Smooth muscle cell (in vitro differentiated cells): ENCODE measurements around the gene CPLX1. TPM values are rescaled to one million over a fixed set of nuclear protein-coding genes. Genes with fewer than 3 reads are reported as not detected.

Experiments used
- DNase-seq: peaks from one replicate; lab custom pipeline; 2025; ENCODE audit not compliant: unreplicated experiment; lab: John Stamatoyannopoulos, UW
- H2AFZ ChIP-seq: fragments of 200-600 bp; sonication (generic); 2 replicates; pipeline ENCODE4 v1.6.0; 2016; ENCODE audit warnings: antibody characterized with exemption, low read depth, mild to moderate bottlenecking
- H3F3A ChIP-seq: fragments of 200-600 bp; sonication (generic); 2 replicates; pipeline ENCODE4 v1.6.0; 2017; ENCODE audit warnings: antibody characterized with exemption, low read depth
- H3K27ac ChIP-seq: fragments of 200-600 bp; sonication (generic); 2 replicates; pipeline ENCODE4 v1.5.1; 2016; ENCODE audit warnings: low read depth, mild to moderate bottlenecking
- H3K27me3 ChIP-seq: fragments of 200-600 bp; sonication (generic); 2 replicates; pipeline ENCODE4 v1.6.1; 2016; ENCODE audit warnings: low read depth, mild to moderate bottlenecking
- H3K36me3 ChIP-seq: fragments of 200-600 bp; sonication (generic); 2 replicates; pipeline ENCODE4 v1.5.1; 2016; ENCODE audit warnings: low read depth
- H3K4me1 ChIP-seq: fragments of 200-600 bp; sonication (generic); 2 replicates; pipeline ENCODE4 v1.5.1; 2016; ENCODE audit warnings: low read depth
- H3K4me2 ChIP-seq: fragments of 200-600 bp; sonication (generic); 2 replicates; pipeline ENCODE4 v1.6.0; 2016; ENCODE audit warnings: mild to moderate bottlenecking
- H3K4me3 ChIP-seq: fragments of 200-600 bp; sonication (generic); 2 replicates; pipeline ENCODE4 v1.5.1; 2016; ENCODE audit warnings: mild to moderate bottlenecking
- H3K79me2 ChIP-seq: fragments of 200-600 bp; sonication (generic); 2 replicates; pipeline ENCODE4 v1.6.0; 2016; ENCODE audit warnings: low read depth, mild to moderate bottlenecking
- H3K9ac ChIP-seq: fragments of 200-600 bp; sonication (generic); 2 replicates; pipeline ENCODE4 v1.6.0; 2016; ENCODE audit warnings: low read depth
- H3K9me3 ChIP-seq: fragments of 200-600 bp; sonication (generic); replicated peaks from 2 replicates; pipeline ENCODE4 v1.5.1; 2016; ENCODE audit warnings: low read depth
- H4K20me1 ChIP-seq: fragments of 200-600 bp; sonication (generic); 2 replicates; pipeline ENCODE4 v1.6.0; 2016; ENCODE audit warnings: low read depth
- WGBS: methylation state at CpG from one replicate; pipeline ENCODE4 v1.1.7; 2016; ENCODE audit warnings: low lambda C conversion rate; 5-methylcytosine and 5-hydroxymethylcytosine counted together
- polyA plus RNA-seq: library from polyadenylated mRNA; unstranded; fragments of >200 nt; fragmentation: Nextera tagmentation; extraction: Ambion mirVana; gene quantifications from 2 replicates; pipeline ENCODE4 v1.2.1, GENCODE V29; 2016
- total RNA-seq: library from RNA; depleted of rRNA; stranded (reverse); fragments of >200 nt; gene quantifications from 2 replicates; pipeline ENCODE4 v1.2.3, GENCODE V29; 2014
- TF ChIP-seq, protein P1 (sequence below): fragments of 200-600 bp; sonication (generic); IDR thresholded peaks from 2 replicates; pipeline ENCODE4 v1.5.1; 2017; ENCODE audit warnings: borderline replicate concordance, mild to moderate bottlenecking, antibody characterized with exemption; ENCODE audit not compliant: insufficient read depth, poor library complexity, severe bottlenecking

Gene CPLX1
- total and polyA plus RNA-seq, 2 experiments from 2014 or later: not detected

DNA sequence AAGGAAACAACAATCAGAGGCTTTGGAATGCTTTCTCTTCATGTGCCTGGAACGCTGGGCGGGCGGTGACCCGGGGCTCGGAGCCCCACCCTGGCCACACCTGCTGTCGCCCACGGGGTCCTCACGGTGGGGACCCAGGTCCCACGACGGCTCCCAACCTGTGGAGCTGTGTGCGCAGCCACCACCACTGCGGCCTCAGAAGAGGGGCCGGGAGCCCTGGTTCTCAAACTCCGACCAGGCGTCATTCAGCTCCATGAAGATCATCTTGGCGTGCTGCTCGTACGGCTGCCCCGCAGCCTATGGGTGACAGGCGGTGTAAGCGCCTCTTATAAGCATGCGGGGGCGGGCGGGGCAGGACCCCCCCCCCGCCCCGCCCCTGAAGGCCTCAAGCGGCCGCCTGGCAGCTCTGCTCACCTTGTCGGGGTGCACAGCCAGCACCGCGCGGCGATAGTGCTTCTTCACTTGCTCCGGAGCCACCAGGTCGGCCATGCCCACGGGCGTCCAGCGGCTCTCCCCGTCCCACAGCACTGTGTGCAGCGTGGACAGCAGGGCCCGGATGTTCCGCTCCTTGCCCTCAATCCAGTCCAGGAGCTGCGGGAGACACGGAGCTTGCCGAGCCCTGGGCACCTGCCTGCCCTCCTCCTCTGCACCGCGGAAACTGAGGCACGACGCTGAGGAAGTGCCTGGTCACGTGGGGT lies 23.7 kb upstream of the CPLX1 start:
- Histone ChIP-seq H3K4me2 (no peak overlapping the region), H3K4me3 (no peak overlapping the region), H3K27ac (no peak overlapping the region), H3F3A (no peaks in the 10 kb centered on the region), H4K20me1 (no peaks in the 10 kb centered on the region), H3K36me3 (no peaks in the 10 kb centered on the region), H2AFZ (no peak overlapping the region), H3K9me3 (no peaks in the 10 kb centered on the region), H3K9ac (no peak overlapping the region), H3K27me3 (no peaks in the 10 kb centered on the region), H3K4me1 (no peaks in the 10 kb centered on the region), H3K79me2 (no peaks in the 10 kb centered on the region)
- 96% methylated on average over 37 of the region's 50 CpGs for WGBS
- TF ChIP-seq, protein P1, sequence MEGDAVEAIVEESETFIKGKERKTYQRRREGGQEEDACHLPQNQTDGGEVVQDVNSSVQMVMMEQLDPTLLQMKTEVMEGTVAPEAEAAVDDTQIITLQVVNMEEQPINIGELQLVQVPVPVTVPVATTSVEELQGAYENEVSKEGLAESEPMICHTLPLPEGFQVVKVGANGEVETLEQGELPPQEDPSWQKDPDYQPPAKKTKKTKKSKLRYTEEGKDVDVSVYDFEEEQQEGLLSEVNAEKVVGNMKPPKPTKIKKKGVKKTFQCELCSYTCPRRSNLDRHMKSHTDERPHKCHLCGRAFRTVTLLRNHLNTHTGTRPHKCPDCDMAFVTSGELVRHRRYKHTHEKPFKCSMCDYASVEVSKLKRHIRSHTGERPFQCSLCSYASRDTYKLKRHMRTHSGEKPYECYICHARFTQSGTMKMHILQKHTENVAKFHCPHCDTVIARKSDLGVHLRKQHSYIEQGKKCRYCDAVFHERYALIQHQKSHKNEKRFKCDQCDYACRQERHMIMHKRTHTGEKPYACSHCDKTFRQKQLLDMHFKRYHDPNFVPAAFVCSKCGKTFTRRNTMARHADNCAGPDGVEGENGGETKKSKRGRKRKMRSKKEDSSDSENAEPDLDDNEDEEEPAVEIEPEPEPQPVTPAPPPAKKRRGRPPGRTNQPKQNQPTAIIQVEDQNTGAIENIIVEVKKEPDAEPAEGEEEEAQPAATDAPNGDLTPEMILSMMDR: no peak
- DNase-seq: no peak

DNA sequence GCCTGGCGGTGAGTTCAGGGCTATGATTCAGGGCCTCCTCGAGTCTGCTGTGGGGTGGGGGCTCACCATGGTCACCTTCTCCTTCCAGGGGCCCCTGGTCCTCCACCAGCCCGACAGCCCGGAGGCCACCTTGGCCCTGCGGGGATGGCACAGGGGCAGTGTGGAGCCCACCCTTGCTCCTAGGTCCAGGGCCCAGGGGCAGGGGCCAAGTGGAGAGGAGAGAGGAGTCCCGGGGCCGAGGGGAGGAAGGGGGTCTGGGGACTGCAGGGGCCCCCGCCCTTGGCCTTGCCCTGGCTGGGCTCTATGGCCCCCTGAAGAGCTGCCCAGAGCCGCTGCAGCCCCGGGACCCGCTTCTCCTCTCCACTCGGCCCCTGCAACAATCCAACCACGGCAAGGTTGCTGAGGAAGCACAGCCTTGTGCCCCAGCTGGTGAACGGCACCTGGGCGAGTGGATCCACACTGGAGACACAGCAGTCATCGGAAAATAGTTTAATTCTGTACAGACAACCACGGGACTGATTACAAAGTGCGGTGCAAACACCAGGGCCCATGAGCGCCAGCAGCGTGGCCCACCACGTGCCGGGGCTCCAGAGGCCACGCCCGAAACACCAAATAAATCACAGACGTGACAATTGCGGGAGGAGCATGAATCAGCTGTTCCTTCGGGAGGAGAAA lies 23.0 kb upstream of the CPLX1 start:
- no peak for DNase-seq
- H3F3A ChIP-seq: no peaks in the 10 kb centered on the region
- 95% methylated on average over 25 of the region's 27 CpGs for WGBS
- H3K9ac ChIP-seq: no peak overlapping the region
- no peaks in the 10 kb centered on the region for H3K36me3 ChIP-seq
- H3K27ac ChIP-seq: no peak overlapping the region
- no peaks in the 10 kb centered on the region for H3K9me3 ChIP-seq
- no peaks in the 10 kb centered on the region for H4K20me1 ChIP-seq
- TF ChIP-seq, protein P1: no peak
- no peak overlapping the region for H3K4me2 ChIP-seq
- H2AFZ ChIP-seq: no peak overlapping the region
- no peak overlapping the region for H3K4me3 ChIP-seq
- no peaks in the 10 kb centered on the region for H3K4me1 ChIP-seq
- no peaks in the 10 kb centered on the region for H3K27me3 ChIP-seq
- H3K79me2 ChIP-seq: no peaks in the 10 kb centered on the region

DNA sequence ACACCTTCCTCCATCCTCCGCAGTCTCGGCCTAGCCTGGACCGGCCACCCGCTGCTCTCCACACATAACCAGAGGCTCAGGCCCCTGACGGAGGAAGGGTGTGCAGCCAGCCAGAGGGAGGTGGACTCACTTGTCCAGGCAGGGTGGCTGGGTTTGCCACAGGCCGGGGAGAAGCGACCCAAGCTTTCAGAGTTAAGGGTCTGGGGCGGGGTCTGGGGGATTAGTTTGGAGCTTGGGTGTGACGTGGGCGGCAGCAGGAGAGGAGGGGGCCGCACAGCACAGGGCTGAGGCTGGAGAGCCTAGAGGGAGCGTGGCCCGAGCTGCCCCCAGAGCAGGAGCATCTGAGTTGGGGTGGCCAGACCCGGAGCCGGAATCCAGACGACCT lies 22.4 kb upstream of the CPLX1 start:
- 96% methylated on average over 16 of the region's 16 CpGs for WGBS

More for the DNA sequence above, 22.4 kb upstream of the CPLX1 start:
- no peak overlapping the region for H3K4me3 ChIP-seq
- no peak overlapping the region for H3K4me2 ChIP-seq
- no peak overlapping the region for H2AFZ ChIP-seq
- no peak overlapping the region for H3K27ac ChIP-seq
- H3F3A ChIP-seq: no peaks in the 10 kb centered on the region
- H3K9ac ChIP-seq: no peak overlapping the region
- TF ChIP-seq, protein P1: no peak
- H3K27me3 ChIP-seq: no peaks in the 10 kb centered on the region
- H3K79me2 ChIP-seq: no peaks in the 10 kb centered on the region
- no peaks in the 10 kb centered on the region for H3K4me1 ChIP-seq
- no peaks in the 10 kb centered on the region for H3K36me3 ChIP-seq
- no peaks in the 10 kb centered on the region for H4K20me1 ChIP-seq
- no peak for DNase-seq
- H3K9me3 ChIP-seq: no peaks in the 10 kb centered on the region
